ENCODE results near the gene MYO1G.

MYO1G gene

GRCh38 chr7:44964384-44964830, 14.4 kb downstream of the MYO1G start:
- Histone ChIP-seq H3K4me2 (ENCODE audit: insufficient read depth, low read length) (no peak overlapping the region), H3K79me2 (ENCODE audit: insufficient read depth, low read length) (no peaks in the 10 kb centered on the region), H3K9me3 (ENCODE audit: insufficient read depth, low read length, severe bottlenecking) (no peaks in the 10 kb centered on the region), H3K4me1 (ENCODE audit: insufficient read depth, low read length) (no peaks in the 10 kb centered on the region), H3K27ac (ENCODE audit: low read length) (no peak overlapping the region), H3K27me3 (ENCODE audit: insufficient read depth, low read length, poor library complexity) (no peaks in the 10 kb centered on the region), H3K4me3 (ENCODE audit: low read depth in 1 of 2, low read length in 2 of 2) (no peak overlapping the region), H2AFZ (ENCODE audit: low read depth, low read length) (no peak overlapping the region), H3K9ac (ENCODE audit: low read depth, low read length) (no peak overlapping the region), H3K36me3 (ENCODE audit: insufficient read depth, low read length) (peaks cover 7% of the 10 kb centered on the region; the same call in 1 of the 2 replicates), H4K20me1 (ENCODE audit: insufficient read depth, low read length) (no peaks in the 10 kb centered on the region)
- no peak for DNase-seq
- peak; percentile 39; the same call in 2 of the 3 replicates for ATAC-seq (ENCODE audit: insufficient read depth, low read depth)
- no peak for TF ChIP-seq EZH2 (IDR thresholded peaks at IDR 0.05; ENCODE audit: borderline replicate concordance, low read depth, low read length, severe bottlenecking)
- TF ChIP-seq CTCF (IDR thresholded peaks at IDR 0.05; ENCODE audit: borderline replicate concordance, extremely low read depth, low read length, poor library complexity, severe bottlenecking), result peak; percentile 54

DNA sequence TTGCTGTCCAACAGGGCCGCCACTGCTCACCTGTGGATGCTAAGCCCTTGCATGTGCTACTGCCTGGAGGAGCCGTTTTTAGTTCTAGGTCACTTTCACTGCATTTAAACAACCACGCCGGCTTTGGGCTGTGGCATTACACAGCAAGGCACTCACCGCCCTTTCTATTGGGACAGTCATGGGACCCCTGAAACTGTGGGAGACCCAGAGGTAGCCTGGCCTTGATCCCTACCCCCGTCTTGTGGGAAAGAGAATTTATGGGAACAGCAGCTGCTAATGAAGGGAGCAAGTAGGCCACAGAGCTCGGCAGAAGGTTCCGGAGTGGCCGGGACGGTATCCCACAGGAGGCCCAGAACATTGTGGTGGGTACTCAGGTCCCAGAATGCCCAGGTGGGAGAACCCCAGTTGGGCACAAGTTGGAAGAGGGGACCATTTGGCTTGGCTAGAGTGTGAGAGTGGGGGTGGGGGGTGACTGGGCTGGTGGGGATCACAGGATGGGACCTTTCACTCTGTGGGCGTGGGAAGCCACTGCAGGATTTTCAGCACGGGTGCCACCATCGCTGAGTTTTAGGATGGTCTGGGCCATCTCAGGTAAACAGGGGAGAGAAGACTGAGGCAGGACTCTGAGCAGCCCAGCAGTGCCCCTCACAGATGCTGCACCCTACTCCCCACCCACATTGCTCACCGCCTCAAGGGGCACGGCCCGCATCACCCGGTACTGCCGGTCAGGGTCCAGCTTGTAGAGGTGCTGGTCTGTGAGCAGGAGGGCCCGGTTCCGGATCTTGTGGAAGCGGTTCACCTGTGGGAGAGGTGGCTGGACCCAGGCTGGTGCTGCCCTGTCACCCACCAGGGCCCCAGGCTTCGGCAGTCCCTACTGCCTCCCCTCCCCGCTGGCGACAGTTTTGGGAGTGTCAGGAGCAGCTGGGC, 15.2 kb downstream of the MYO1G start:
- DNase-seq (no peak), ATAC-seq (ENCODE audit: insufficient read depth, low read depth) (no peak)
- no peak for TF ChIP-seq CTCF (IDR thresholded peaks at IDR 0.05; ENCODE audit: borderline replicate concordance, extremely low read depth, low read length, poor library complexity, severe bottlenecking)
- no peak for TF ChIP-seq EZH2 (IDR thresholded peaks at IDR 0.05; ENCODE audit: borderline replicate concordance, low read depth, low read length, severe bottlenecking)
- H3K27ac ChIP-seq (ENCODE audit: low read length), result no peak overlapping the region
- no peaks in the 10 kb centered on the region for H3K27me3 ChIP-seq (ENCODE audit: insufficient read depth, low read length, poor library complexity)
- no peak overlapping the region for H3K9ac ChIP-seq (ENCODE audit: low read depth, low read length)
- H3K4me1 ChIP-seq (ENCODE audit: insufficient read depth, low read length), result no peaks in the 10 kb centered on the region
- H3K4me3 ChIP-seq (ENCODE audit: low read depth in 1 of 2, low read length in 2 of 2), result no peak overlapping the region
- H3K9me3 ChIP-seq (ENCODE audit: insufficient read depth, low read length, severe bottlenecking), result no peaks in the 10 kb centered on the region
- no peak overlapping the region for H3K4me2 ChIP-seq (ENCODE audit: insufficient read depth, low read length)
- H3K79me2 ChIP-seq (ENCODE audit: insufficient read depth, low read length), result no peaks in the 10 kb centered on the region
- no peak overlapping the region for H2AFZ ChIP-seq (ENCODE audit: low read depth, low read length)
- no peaks in the 10 kb centered on the region for H4K20me1 ChIP-seq (ENCODE audit: insufficient read depth, low read length)
- peaks cover 7% of the 10 kb centered on the region; the same call in 1 of the 2 replicates for H3K36me3 ChIP-seq (ENCODE audit: insufficient read depth, low read length)

DNA sequence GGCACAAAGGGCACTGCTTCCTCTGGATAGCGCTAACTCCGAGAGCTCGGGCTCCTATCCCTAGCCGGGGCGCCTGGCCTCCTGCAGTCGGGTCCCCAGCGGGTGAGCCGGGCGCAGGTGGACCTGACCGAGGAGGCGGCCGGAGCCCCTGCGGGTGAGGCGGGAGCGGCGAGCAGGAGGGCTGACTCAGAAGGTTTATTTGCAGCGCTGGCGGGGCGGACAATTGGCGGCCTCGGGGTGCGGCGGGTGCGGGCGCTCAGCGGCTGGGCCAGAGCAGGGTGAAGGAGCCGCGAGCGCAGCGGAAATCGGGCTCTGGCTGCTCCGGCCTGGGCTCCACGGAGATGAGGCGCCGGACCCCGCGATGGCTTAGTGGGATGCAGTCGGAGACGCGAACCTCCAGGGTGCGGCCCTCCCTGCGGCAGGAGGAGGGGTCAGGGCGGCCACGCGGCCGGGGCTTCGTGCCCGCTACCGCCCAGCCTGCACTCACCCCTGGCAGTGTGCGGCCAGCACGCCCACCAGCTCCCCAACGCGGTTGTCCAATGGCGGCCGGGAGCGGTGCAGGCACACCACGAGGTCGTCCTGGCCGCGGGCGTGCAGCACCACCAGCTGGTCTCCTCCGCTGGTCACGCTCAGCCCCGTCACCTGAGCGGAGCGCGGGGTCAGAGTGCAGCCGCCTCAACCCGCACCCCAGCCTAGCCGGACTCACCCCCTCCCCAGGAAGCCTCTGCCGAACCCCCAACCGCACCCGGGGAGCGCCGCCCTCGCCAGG, 16.1 kb downstream of the MYO1G start:
- no peak overlapping the region for H2AFZ ChIP-seq (ENCODE audit: low read depth, low read length)
- no peak for DNase-seq
- no peaks in the 10 kb centered on the region for H3K27me3 ChIP-seq (ENCODE audit: insufficient read depth, low read length, poor library complexity)
- no peaks in the 10 kb centered on the region for H4K20me1 ChIP-seq (ENCODE audit: insufficient read depth, low read length)
- no peaks in the 10 kb centered on the region for H3K4me1 ChIP-seq (ENCODE audit: insufficient read depth, low read length)
- peaks cover 7% of the 10 kb centered on the region; the same call in 1 of the 2 replicates for H3K36me3 ChIP-seq (ENCODE audit: insufficient read depth, low read length)
- ATAC-seq (ENCODE audit: insufficient read depth, low read depth), result no peak; the same call in 2 of the 3 replicates
- H3K4me3 ChIP-seq (ENCODE audit: low read depth in 1 of 2, low read length in 2 of 2), result no peak overlapping the region
- no peak overlapping the region for H3K4me2 ChIP-seq (ENCODE audit: insufficient read depth, low read length)
- H3K79me2 ChIP-seq (ENCODE audit: insufficient read depth, low read length), result no peaks in the 10 kb centered on the region
- H3K9me3 ChIP-seq (ENCODE audit: insufficient read depth, low read length, severe bottlenecking), result no peaks in the 10 kb centered on the region
- no peak for TF ChIP-seq CTCF (IDR thresholded peaks at IDR 0.05; ENCODE audit: borderline replicate concordance, extremely low read depth, low read length, poor library complexity, severe bottlenecking)
- TF ChIP-seq EZH2 (IDR thresholded peaks at IDR 0.05; ENCODE audit: borderline replicate concordance, low read depth, low read length, severe bottlenecking), result no peak
- H3K9ac ChIP-seq (ENCODE audit: low read depth, low read length), result no peak overlapping the region
- no peak overlapping the region for H3K27ac ChIP-seq (ENCODE audit: low read length)

Data from DND-41 (cell line).